Ovary (tissue), 3 donors: ENCODE data around the gene LRRC3.

Experiments used
- POLR2A ChIP-seq: fragments of 450-650 bp; IDR thresholded peaks from one replicate; pipeline ENCODE4 v1.6.1; 2017; ENCODE audit warnings: antibody characterized with exemption, mild to moderate bottlenecking, moderate library complexity
- TF ChIP-seq, protein P1 (sequence below), 3 donors: fragments of 450-650 bp in 2 of 3; fragments of 200-600 bp in 1 of 3; IDR thresholded peaks; one replicate each; pipeline versions ENCODE4 v1.5.1 to v1.8.0; 2016 to 2022; ENCODE audit warnings: antibody characterized with exemption in 3 of 3, mild to moderate bottlenecking in 1 of 3
- donor health status: DM: no; HTN: no; CAD: no.

- no peak for TF ChIP-seq POLR2A
- TF ChIP-seq, protein P1, sequence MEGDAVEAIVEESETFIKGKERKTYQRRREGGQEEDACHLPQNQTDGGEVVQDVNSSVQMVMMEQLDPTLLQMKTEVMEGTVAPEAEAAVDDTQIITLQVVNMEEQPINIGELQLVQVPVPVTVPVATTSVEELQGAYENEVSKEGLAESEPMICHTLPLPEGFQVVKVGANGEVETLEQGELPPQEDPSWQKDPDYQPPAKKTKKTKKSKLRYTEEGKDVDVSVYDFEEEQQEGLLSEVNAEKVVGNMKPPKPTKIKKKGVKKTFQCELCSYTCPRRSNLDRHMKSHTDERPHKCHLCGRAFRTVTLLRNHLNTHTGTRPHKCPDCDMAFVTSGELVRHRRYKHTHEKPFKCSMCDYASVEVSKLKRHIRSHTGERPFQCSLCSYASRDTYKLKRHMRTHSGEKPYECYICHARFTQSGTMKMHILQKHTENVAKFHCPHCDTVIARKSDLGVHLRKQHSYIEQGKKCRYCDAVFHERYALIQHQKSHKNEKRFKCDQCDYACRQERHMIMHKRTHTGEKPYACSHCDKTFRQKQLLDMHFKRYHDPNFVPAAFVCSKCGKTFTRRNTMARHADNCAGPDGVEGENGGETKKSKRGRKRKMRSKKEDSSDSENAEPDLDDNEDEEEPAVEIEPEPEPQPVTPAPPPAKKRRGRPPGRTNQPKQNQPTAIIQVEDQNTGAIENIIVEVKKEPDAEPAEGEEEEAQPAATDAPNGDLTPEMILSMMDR (IDR thresholded peaks at IDR 0.05), result no peak
These were observed 11.9 kb upstream of the LRRC3 start for GRCh38 chr21:44443291-44443890.
